ENCODE results near the gene DDX27. TPM values are rescaled to one million over a fixed set of nuclear protein-coding genes. Genes with fewer than 3 reads are reported as not detected.
A peak's percentile ranks its signal among the peaks of the same experiment; 100 is the strongest.
"Not testable (repeated sequence)": the region's sequence is repeated elsewhere in the genome, so short reads cannot be mapped to it uniquely, and the experiment has no call there.

Gene DDX27
- 19.6 TPM for total RNA-seq

GRCh38 chr20:49219091-49219923 lies at the start of gene DDX27:
Gene DDX27, plus strand, starts transcription at chr20:49219416. Its CDS starts 33 bp downstream, at chr20:49219449.
- DNase-seq (ENCODE audit: low spot score in 2 of 2) (peak; percentile 89 to 91), FAIRE-seq (peak; percentile 94)

- FAIRE-seq (no peak), DNase-seq (ENCODE audit: low spot score in 2 of 2) (no peak)
Measured at GRCh38 chr20:49169547-49169946, 49.7 kb upstream of the DDX27 start.

- FAIRE-seq (no peak), DNase-seq (ENCODE audit: low spot score in 2 of 2) (no peak)
Measured at GRCh38 chr20:49170714-49171113, 48.5 kb upstream of the DDX27 start.

- no peak for FAIRE-seq
- DNase-seq (ENCODE audit: low spot score in 2 of 2) = peak in 1 of 2 donors; percentile 21
Measured at GRCh38 chr20:49171909-49172308, 47.3 kb upstream of the DDX27 start.

- no peak for DNase-seq (ENCODE audit: low spot score in 2 of 2)
- no peak for FAIRE-seq
Measured at GRCh38 chr20:49172413-49172812, 46.8 kb upstream of the DDX27 start.

GRCh38 chr20:49174183-49174582 lies 45.0 kb upstream of the DDX27 start:
- FAIRE-seq = no peak
- DNase-seq (ENCODE audit: low spot score in 2 of 2) = no peak

GRCh38 chr20:49179368-49180277 lies 39.6 kb upstream of the DDX27 start:
- FAIRE-seq = no peak
- DNase-seq (ENCODE audit: low spot score in 2 of 2) = no peak

GRCh38 chr20:49181265-49181877 lies 37.8 kb upstream of the DDX27 start:
- DNase-seq (ENCODE audit: low spot score in 2 of 2) (no peak), FAIRE-seq (no peak)

- DNase-seq (ENCODE audit: low spot score in 2 of 2) (no peak), FAIRE-seq (no peak)
Measured at GRCh38 chr20:49183444-49183843, 35.8 kb upstream of the DDX27 start.

- not testable (repeated sequence) for FAIRE-seq; DNase-seq (ENCODE audit: low spot score in 2 of 2)
Measured at GRCh38 chr20:49184084-49184501, 35.1 kb upstream of the DDX27 start.

GRCh38 chr20:49184691-49185070 lies 34.5 kb upstream of the DDX27 start:
- DNase-seq (ENCODE audit: low spot score in 2 of 2) = no peak

GRCh38 chr20:49185071-49185761 lies 34.0 kb upstream of the DDX27 start:
- DNase-seq (ENCODE audit: low spot score in 2 of 2) = no peak
- FAIRE-seq = no peak

More at GRCh38 chr20:49184691-49185070, 34.5 kb upstream of the DDX27 start:
- no peak for FAIRE-seq

- DNase-seq (ENCODE audit: low spot score in 2 of 2) (peak in 1 of 2 donors; percentile 40), FAIRE-seq (no peak)
Measured at GRCh38 chr20:49186535-49187329, 32.5 kb upstream of the DDX27 start.

- DNase-seq (ENCODE audit: low spot score in 2 of 2) (peak in 1 of 2 donors; percentile 35), FAIRE-seq (no peak)
Measured at GRCh38 chr20:49187330-49187850, 31.8 kb upstream of the DDX27 start.

- no peak for FAIRE-seq
- DNase-seq (ENCODE audit: low spot score in 2 of 2) = peak; percentile 98 to 99
Measured at GRCh38 chr20:49187851-49188641, 31.2 kb upstream of the DDX27 start, which contains the start of gene STAU1. Gene STAU1, minus strand, starts transcription at chr20:49188334. Its CDS starts 22,133 bp downstream, at chr20:49166201.

- not testable (repeated sequence) for FAIRE-seq; DNase-seq (ENCODE audit: low spot score in 2 of 2)
Measured at GRCh38 chr20:49192944-49193518, 26.2 kb upstream of the DDX27 start.

- no peak for FAIRE-seq
- DNase-seq (ENCODE audit: low spot score in 2 of 2) = no peak
Measured at GRCh38 chr20:49199729-49200293, 19.4 kb upstream of the DDX27 start.
